Progenitor cell of endocrine pancreas (in vitro differentiated cells): ENCODE results near the gene LENEP. TPM values are rescaled to one million over a fixed set of nuclear protein-coding genes. Genes with fewer than 3 reads are reported as not detected.
"Not testable (repeated sequence)": the region's sequence is repeated elsewhere in the genome, so short reads cannot be mapped to it uniquely, and the experiment has no call there.

ENCODE experiments used
- DNase-seq: peaks from one replicate; pipeline ENCODE4 v3.0.0; 2021; ENCODE audit warnings: low spot score; ENCODE audit not compliant: unreplicated experiment
- H3K27ac Mint-ChIP-seq: 2 replicates; pipeline ENCODE4 v1.8.0; 2021; ENCODE audit warnings: mild to moderate bottlenecking, moderate library complexity, mixed read lengths
- H3K27me3 Mint-ChIP-seq: 2 replicates; pipeline ENCODE4 v1.8.0; 2021; ENCODE audit warnings: mixed read lengths
- H3K36me3 Mint-ChIP-seq: 2 replicates; pipeline ENCODE4 v1.8.0; 2022; ENCODE audit warnings: mixed read lengths; ENCODE audit not compliant: insufficient read depth
- H3K4me1 Mint-ChIP-seq: 2 replicates; pipeline ENCODE4 v1.8.0; 2021; ENCODE audit warnings: low read depth, mixed read lengths
- H3K4me3 Mint-ChIP-seq: 2 replicates; pipeline ENCODE4 v1.8.0; 2021; ENCODE audit warnings: low read depth, mild to moderate bottlenecking, moderate library complexity, mixed read lengths
- H3K9me3 Mint-ChIP-seq: 2 replicates; pipeline ENCODE4 v1.8.0; 2021; ENCODE audit warnings: low read depth, mixed read lengths
- CTCF ChIP-seq: fragments of 200-600 bp; sonication (generic); IDR thresholded peaks from one replicate; pipeline ENCODE4 v1.5.0; 2021; ENCODE audit warnings: antibody characterized with exemption, mild to moderate bottlenecking; ENCODE audit not compliant: unreplicated experiment
- total RNA-seq: library from RNA; stranded (reverse); gene quantifications from 2 replicates; pipeline ENCODE4 v1.2.1, GENCODE V29; 2021

Gene LENEP
- total RNA-seq, 1 donor from 2014 or later, result 0.84 TPM

GRCh38 chr1:154982897-154983648 lies 10.3 kb upstream of the LENEP start, which contains the start of gene FLAD1:
Gene FLAD1 (plus strand): TSS chr1:154983344. CDS start chr1:154983695, 351 bp downstream.
- Mint-ChIP-seq H3K27me3 (no peaks in the 10 kb centered on the region), H3K27ac (no peak within 1 kb of the TSS), H3K9me3 (no peaks in the 10 kb centered on the region), H3K4me1 (peaks cover 10% of the 10 kb centered on the region), H3K4me3 (no peak within 1 kb of the TSS), H3K36me3 (peaks cover 10% of the 10 kb centered on the region)
- peak; percentile 91 for DNase-seq
- TF ChIP-seq CTCF, result no peak

DNA sequence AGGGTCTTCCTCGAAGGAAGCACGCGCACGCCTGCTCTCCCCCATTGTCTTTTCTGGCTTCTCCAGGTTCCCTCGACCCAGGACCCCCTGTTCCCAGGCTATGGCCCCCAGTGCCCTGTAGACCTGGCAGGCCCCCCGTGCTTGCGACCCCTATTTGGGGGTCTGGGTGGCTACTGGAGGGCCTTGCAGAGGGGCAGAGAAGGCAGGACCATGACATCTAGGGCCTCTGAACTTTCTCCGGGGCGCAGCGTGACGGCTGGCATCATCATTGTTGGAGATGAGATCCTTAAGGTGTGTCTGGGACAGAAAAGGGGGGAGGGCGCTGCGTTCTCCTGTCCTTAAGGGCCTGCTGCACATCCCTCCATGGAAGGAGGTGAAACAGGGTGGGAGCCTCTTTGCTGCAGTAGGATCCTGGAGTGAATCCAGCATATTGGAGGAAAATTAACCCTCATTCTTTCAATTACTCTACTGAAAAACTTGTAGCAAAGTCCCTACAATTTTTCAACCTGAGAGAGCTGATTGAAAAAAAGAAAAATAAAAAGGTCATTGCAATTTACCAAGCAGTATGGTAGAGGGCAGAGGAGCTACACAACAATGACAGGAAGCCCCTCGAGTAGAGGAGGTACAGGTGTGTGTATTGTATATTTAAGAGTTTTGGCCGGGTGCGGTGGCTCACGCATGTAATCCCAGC lies 9.5 kb upstream of the LENEP start:
- Mint-ChIP-seq H3K4me3 (no peak overlapping the region), H3K9me3 (no peaks in the 10 kb centered on the region), H3K4me1 (peaks cover 10% of the 10 kb centered on the region), H3K27ac (no peak overlapping the region), H3K27me3 (no peaks in the 10 kb centered on the region), H3K36me3 (peaks cover 13% of the 10 kb centered on the region)
- TF ChIP-seq CTCF, result no peak
- DNase-seq, result no peak

DNA sequence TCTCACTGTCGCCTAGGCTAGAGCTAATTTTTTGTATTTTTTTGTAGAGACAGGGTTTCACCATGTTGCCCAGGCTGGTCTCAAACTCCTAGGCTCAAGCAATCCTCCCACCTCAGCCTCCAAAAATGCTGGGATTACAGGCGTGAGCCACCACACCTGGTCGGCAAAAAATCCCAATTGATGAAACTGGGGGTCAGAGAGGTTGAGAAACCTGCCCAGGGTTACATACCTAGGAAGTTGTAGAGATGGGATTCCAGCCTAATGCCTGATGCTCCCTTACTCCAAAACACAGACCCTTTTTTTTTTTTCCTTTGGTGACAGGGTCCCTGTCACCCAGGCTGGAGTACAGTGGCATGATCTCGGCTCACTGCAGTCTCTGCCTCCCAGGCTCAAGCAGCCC lies 6.7 kb upstream of the LENEP start:
- not testable (repeated sequence) for H3K27me3 Mint-ChIP-seq, H3K36me3 Mint-ChIP-seq, H3K4me3 Mint-ChIP-seq, H3K27ac Mint-ChIP-seq, H3K4me1 Mint-ChIP-seq, DNase-seq, H3K9me3 Mint-ChIP-seq

DNA sequence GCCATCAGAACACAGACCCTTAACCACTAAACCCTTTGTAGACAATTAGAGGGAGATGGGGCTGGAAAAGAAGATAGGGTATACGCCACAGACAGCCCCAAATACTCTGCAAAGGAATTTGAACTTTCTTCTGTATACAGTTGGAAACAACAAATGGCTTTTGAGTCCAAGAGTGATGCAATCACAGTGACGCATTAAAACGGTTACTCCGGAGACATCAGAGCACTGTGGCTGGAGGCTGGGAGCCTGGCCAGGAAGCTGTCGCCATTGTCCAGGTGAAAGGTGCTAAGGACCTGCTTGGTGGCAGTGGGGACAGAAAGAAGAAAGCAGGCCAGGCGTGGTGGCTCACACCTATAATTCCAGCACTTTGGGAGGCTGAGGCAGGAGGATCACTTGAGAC lies 6.1 kb upstream of the LENEP start:
- Mint-ChIP-seq H3K27ac (no peak overlapping the region), H3K4me3 (no peak overlapping the region), H3K4me1 (peaks cover 7% of the 10 kb centered on the region), H3K27me3 (no peaks in the 10 kb centered on the region), H3K36me3 (peaks cover 10% of the 10 kb centered on the region), H3K9me3 (no peaks in the 10 kb centered on the region)
- no peak for TF ChIP-seq CTCF
- no peak for DNase-seq

GRCh38 chr1:154988058-154988954 lies 5.1 kb upstream of the LENEP start:
- TF ChIP-seq CTCF, result no peak
- no peak overlapping the region for H3K4me3 Mint-ChIP-seq
- no peaks in the 10 kb centered on the region for H3K27me3 Mint-ChIP-seq
- peaks cover 6% of the 10 kb centered on the region for H3K4me1 Mint-ChIP-seq
- H3K9me3 Mint-ChIP-seq, result no peaks in the 10 kb centered on the region
- peaks cover 10% of the 10 kb centered on the region for H3K36me3 Mint-ChIP-seq
- no peak for DNase-seq
- no peak overlapping the region for H3K27ac Mint-ChIP-seq
